GM18499 (cell line): ENCODE data around the gene TNFRSF19.

Experiments used
- ATAC-seq: cut with Tn5 transposase; IDR thresholded peaks from one replicate; pipeline ENCODE4 v1.9.1; 2021; ENCODE audit warnings: moderate number of reproducible peaks; ENCODE audit not compliant: insufficient read depth, unreplicated experiment

TNFRSF19 gene

DNA sequence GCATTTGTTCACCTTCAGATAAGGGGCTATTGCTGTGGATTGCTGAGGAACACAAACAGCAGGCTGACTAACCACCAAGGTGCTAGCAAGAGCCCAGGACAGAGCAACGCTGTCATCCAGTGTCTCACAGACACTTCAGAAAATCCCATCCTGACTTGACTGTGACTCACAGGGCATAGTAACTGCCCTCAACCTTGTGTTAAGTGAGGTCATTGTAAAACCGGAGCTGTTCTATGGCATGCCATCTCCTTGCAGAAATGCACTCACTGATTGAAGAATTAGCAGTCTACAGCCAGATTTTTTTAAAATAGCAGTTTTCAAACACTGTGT, 51.1 kb downstream of the TNFRSF19 start:
- ATAC-seq: no peak

- ATAC-seq: no peak
Observed at GRCh38 chr13:23622985-23623384, 52.8 kb downstream of the TNFRSF19 start.

- ATAC-seq: no peak
Observed at GRCh38 chr13:23623394-23623793, 53.2 kb downstream of the TNFRSF19 start.

- ATAC-seq: no peak
Observed at GRCh38 chr13:23626700-23627099, 56.5 kb downstream of the TNFRSF19 start.

- no peak for ATAC-seq
Observed at GRCh38 chr13:23627410-23627809, 57.2 kb downstream of the TNFRSF19 start.

DNA sequence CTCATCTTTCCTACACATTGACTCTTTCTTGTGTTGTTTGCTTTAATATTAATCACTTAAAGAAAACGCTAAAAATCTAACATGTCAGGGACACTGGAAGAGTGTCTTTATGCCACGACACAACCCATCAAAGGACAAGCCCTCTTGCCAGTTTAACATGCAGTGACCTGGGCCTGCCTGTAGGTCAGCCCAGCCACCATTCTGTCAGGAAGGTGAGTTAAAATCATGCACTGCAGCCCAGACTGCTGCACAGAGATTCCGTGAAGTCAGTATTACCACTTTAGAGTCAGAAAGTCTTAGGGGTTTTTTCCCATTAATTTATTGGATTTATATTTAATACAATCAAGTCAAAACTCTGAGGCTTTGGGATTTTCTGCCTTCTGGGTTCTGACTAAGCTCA, 58.0 kb downstream of the TNFRSF19 start:
- no peak for ATAC-seq

- no peak for ATAC-seq
Observed at GRCh38 chr13:23628765-23629565, 58.8 kb downstream of the TNFRSF19 start.

DNA sequence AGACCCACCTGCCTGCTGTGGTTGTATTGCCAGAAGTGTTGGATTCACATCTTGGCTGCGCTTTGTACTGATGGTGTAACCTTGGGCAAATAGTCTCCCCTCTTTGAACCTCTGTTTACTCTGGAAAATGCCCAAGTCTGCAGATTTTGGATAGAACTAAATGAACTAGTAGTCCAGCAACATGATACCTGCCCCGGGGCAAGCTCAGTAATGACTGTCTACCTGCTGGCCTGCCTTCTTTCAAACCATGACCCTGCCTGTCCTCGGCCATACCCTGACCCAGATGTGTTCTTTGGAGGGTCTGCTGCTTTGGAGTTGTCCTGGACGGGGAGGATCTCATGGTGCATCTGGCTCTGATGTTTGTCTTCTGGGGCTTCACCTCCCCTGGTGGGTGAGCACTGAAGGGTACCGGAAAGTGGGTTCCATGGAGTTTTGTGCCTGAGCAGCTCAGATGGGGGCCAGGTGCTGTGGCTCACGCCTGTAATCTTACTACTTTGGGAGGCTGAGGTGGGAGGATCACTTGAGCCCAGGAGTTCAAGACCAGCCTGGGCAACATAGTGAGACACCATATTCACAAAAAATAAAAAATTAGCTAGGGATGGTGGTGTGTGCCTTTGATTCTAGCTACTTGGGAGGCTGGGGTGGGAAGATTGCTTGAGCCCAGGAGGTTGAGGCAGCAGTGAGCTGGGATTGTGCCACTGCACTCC, 59.5 kb downstream of the TNFRSF19 start:
- no peak for ATAC-seq

DNA sequence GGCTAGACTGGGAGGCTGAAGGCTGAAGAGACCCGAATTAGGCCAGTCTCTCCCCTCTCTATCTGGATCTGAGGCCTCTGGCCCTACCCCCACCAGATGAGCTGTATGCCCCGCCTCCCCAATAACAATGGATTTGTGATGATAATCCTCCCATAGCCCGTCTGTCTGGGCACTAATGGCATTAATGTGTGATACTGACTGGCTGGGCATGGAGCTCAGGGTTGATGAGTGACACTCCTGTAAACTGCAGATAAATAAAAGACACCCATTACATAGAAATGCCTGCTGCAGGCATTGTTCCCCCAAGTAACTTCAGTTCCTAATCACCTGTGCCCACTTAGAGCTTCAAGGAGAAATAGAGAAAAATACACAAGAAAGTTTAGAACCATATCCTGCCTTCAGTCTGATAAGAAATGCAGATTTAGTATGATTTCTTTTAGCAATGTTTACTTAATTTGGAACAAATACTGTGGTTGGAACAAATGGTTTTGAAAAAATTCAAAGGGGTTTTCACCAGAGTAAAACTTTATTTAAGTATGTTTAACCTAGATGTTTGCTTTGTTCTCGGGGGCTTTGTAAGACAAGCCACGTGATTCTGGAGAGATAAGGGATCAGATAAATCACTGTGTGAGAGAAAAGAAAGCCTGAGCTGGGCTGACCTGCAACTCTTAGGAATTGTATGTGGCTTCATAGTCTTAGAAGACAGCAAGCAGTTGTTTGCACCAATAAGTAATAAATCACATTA, 60.3 kb downstream of the TNFRSF19 start:
- ATAC-seq: no peak

GRCh38 chr13:23631311-23632047, 61.3 kb downstream of the TNFRSF19 start:
- ATAC-seq: no peak

DNA sequence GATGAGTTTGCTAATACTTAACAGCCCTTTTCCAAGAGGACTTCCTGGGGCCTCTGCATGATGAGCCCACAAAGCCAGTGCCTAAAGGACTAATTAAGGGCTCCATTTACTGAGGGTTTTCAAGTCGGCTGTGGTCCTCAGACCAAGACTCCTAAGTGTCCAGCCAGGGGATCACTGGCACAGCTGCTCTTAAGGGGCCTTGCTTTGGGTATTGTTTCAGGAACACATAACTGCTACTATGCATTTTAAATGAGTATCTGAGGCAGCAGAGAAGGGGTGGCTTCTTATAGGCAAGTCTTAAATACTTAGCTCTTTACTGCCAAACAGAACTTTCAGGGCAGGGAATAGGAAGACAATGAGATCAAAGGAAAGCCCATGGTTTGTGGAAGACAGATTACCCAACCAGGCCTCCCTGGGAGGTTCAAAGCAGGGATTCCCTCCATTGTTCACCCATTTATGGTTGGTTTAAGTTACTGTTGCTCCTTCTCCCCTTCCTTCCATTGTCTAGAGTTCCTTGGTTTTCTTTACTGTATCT, 61.9 kb downstream of the TNFRSF19 start:
- no peak for ATAC-seq

GRCh38 chr13:23632741-23633140, 62.5 kb downstream of the TNFRSF19 start:
- no peak for ATAC-seq

- no peak for ATAC-seq
Observed at GRCh38 chr13:23634897-23635296, 64.7 kb downstream of the TNFRSF19 start.

- ATAC-seq: no peak
Observed at GRCh38 chr13:23636360-23636759, 66.1 kb downstream of the TNFRSF19 start.

GRCh38 chr13:23637829-23638228, 67.6 kb downstream of the TNFRSF19 start:
- ATAC-seq: no peak

DNA sequence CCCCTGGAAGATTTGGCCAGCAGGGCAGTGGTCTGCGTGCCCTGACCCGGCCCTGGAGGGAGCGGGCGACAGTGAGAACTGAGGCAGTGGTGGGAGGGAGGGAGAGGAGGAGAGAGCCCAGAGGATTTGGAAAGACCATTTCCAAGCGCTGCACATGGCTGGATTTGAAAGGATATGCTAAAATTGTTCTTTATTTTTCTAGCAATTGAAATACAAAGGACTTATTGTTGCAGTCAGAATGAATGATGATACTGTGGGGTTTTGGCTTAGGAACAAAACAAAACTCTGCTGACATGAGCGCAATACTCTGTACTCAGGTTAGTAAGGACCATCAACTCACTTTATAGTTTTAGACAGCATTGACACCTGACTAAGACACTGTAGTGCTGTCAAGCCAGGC, 69.5 kb downstream of the TNFRSF19 start:
- ATAC-seq: no peak

- ATAC-seq: no peak
Observed at GRCh38 chr13:23642110-23642509, 71.9 kb downstream of the TNFRSF19 start.

- ATAC-seq: no peak
Observed at GRCh38 chr13:23643338-23644125, 73.3 kb downstream of the TNFRSF19 start.

GRCh38 chr13:23644126-23644419, 73.9 kb downstream of the TNFRSF19 start:
- no peak for ATAC-seq
